Neutrophil (primary cell): Measurements from ENCODE around the gene EHBP1.

Experiments
- H3K27ac ChIP-seq: fragments of 200-600 bp; sonication (generic); 2 replicates; pipeline ENCODE4 v1.5.1; 2016; ENCODE audit warnings: mild to moderate bottlenecking, moderate library complexity
- H3K27me3 ChIP-seq: fragments of 200-600 bp; sonication (generic); 2 replicates; pipeline ENCODE4 v1.6.0; 2016; ENCODE audit warnings: mild to moderate bottlenecking
- H3K36me3 ChIP-seq: fragments of 200-600 bp; sonication (generic); 2 replicates; pipeline ENCODE4 v1.5.1; 2017
- H3K4me1 ChIP-seq, 2 experiments: fragments of 200-600 bp in 1 of 2; sonication (generic) in 1 of 2; 1 replicate in 1 of 2; 2 replicates in 1 of 2; pipeline versions ENCODE4 v1.5.1 to v1.6.1; 2013 to 2016; ENCODE audit warnings: low read depth in 1 of 2, low read length in 1 of 2, mild to moderate bottlenecking in 1 of 2, moderate library complexity in 1 of 2; ENCODE audit not compliant: control insufficient read depth in 1 of 2, insufficient read depth in 1 of 2
- H3K4me3 ChIP-seq, 2 experiments: fragments of 200-600 bp in 1 of 2; sonication (generic) in 1 of 2; 1 replicate in 1 of 2; 2 replicates in 1 of 2; pipeline ENCODE4 v1.5.1; 2013 to 2016; ENCODE audit warnings: low read depth in 1 of 2, low read length in 1 of 2, mild to moderate bottlenecking in 1 of 2, moderate library complexity in 1 of 2
- H3K9me3 ChIP-seq: fragments of 200-600 bp; sonication (generic); 2 replicates; pipeline ENCODE4 v1.5.1; 2016
- TF ChIP-seq, protein P1 (sequence below): fragments of 200-600 bp; sonication (generic); IDR thresholded peaks from 2 replicates; pipeline ENCODE4 v1.5.1; 2016; ENCODE audit warnings: antibody characterized with exemption

The EHBP1 gene

DNA sequence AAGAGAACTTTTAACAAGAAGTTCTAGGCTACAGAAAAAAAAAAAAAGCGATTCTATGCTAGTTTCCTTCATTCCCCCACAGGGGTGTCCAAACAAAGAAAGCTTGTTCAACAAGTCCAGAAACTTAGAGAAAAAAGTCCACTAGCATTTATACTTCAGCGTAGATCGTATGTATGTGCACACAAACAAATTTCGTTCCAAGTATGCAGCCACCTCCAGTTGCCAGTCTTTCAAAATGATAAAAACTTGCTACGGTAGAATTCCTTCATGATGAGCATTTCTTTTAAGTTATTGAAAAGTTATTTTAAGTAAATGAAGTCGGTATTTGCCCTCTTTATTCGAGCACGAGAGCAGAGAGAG lies 341.4 kb downstream of the EHBP1 start:
- H3K27me3 ChIP-seq, result peaks cover 86% of the 10 kb centered on the region
- H3K4me1 ChIP-seq, result peaks cover 55% of the 10 kb centered on the region in 2 experiments
- no peaks in the 10 kb centered on the region for H3K36me3 ChIP-seq
- TF ChIP-seq, protein P1, sequence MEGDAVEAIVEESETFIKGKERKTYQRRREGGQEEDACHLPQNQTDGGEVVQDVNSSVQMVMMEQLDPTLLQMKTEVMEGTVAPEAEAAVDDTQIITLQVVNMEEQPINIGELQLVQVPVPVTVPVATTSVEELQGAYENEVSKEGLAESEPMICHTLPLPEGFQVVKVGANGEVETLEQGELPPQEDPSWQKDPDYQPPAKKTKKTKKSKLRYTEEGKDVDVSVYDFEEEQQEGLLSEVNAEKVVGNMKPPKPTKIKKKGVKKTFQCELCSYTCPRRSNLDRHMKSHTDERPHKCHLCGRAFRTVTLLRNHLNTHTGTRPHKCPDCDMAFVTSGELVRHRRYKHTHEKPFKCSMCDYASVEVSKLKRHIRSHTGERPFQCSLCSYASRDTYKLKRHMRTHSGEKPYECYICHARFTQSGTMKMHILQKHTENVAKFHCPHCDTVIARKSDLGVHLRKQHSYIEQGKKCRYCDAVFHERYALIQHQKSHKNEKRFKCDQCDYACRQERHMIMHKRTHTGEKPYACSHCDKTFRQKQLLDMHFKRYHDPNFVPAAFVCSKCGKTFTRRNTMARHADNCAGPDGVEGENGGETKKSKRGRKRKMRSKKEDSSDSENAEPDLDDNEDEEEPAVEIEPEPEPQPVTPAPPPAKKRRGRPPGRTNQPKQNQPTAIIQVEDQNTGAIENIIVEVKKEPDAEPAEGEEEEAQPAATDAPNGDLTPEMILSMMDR, result no peak
- H3K4me3 ChIP-seq, result peak overlapping the region; percentile 52 to 66
- H3K27ac ChIP-seq, result no peak overlapping the region
- no peaks in the 10 kb centered on the region for H3K9me3 ChIP-seq

DNA sequence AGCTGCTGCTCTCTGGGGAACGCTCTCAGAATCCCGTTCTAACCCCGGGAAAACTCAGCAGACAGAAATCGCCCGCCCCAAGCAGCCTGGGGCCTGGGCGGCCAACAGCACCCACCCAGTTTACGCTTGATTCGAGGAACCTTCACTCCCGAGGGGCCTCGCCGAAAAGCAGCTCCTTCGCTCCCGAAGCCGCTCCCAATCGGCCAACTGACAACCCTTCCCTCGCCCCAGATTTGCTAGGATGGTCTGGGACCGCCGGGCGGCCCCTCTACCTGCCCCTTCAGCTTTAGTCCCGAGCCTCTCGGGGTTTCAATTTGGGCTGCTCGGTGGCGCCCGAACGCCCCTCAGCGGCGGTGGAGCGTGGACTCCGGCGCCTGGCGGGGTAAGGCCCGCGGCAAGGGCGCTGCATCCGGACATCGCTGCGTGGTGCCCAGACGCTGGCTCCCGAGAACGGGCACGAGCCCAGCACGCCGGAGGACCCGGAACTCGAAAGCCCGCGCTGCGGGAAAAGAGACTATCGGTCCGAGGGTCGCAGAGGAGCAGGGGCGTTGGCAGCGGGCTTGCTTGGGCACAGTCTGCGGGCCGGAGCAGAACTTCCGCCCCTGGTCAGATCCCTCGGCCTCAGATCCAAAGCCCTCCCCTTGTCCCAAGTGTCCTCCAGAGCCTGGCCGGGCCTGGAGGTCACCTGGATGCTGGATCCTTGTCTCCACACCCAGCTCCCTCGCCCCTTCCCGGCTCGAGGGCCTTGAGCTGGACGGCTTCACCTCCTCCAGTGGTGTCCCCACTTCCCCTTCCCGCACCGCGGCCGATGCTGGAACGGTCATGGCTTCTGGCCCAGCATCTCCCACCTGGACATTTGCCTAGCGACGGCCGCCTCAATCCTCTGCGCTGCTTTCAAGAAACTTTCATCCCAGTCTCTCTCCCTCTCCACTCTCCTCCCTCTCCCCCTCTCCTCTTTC lies 342.1 kb downstream of the EHBP1 start:
- TF ChIP-seq, protein P1, result no peak
- no peak overlapping the region for H3K27ac ChIP-seq
- no peaks in the 10 kb centered on the region for H3K9me3 ChIP-seq
- H3K4me1 ChIP-seq, result peaks cover 62% of the 10 kb centered on the region in 2 experiments
- H3K36me3 ChIP-seq, result no peaks in the 10 kb centered on the region
- peaks cover 93% of the 10 kb centered on the region for H3K27me3 ChIP-seq
- H3K4me3 ChIP-seq, result peak overlapping the region; percentile 52 to 66

DNA sequence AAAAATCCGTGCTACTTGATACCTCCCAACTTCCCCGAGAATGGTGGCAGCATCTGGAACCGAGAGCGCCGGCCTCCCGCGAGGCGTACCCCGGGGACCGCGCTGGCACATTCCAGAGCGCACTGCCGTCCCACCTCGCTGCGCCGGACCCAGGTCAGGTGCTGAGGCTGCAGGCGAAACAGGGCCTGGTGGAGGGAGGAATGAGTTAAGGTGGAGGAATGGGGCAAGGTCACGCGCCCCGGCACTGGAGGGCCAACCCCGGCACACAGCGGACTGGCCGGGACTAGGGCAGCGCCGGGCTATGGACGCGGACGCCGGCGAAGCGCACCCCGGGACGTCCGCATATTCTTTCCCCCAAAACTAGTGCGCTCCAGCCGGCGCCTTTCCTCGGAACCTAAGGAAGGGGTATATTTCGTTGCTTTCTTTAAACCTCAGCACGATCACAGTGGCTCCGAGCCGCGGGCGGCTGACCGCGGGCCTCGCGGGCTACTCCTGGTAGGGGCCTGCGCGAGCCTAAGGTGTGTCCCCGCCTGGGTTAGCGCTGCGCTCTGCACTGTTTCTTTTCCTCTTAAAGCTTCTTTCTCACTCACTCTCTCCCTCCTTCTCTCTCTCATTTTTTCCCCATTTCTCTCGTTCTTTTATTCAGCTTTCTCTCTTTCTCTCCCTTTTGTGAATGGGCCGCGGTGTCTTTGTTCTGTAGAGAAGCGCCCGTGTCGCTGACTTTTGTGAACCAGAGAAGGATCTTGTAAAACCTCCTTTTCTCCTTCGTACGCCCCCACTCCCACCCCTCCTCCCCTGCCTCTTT lies 343.1 kb downstream of the EHBP1 start:
- no peaks in the 10 kb centered on the region for H3K9me3 ChIP-seq
- TF ChIP-seq, protein P1, result no peak
- peaks cover 95% of the 10 kb centered on the region for H3K27me3 ChIP-seq
- peak overlapping the region; percentile 52 to 66 for H3K4me3 ChIP-seq
- peaks cover 66 to 68% of the 10 kb centered on the region in 2 experiments for H3K4me1 ChIP-seq
- H3K27ac ChIP-seq, result no peak overlapping the region
- H3K36me3 ChIP-seq, result no peaks in the 10 kb centered on the region

DNA sequence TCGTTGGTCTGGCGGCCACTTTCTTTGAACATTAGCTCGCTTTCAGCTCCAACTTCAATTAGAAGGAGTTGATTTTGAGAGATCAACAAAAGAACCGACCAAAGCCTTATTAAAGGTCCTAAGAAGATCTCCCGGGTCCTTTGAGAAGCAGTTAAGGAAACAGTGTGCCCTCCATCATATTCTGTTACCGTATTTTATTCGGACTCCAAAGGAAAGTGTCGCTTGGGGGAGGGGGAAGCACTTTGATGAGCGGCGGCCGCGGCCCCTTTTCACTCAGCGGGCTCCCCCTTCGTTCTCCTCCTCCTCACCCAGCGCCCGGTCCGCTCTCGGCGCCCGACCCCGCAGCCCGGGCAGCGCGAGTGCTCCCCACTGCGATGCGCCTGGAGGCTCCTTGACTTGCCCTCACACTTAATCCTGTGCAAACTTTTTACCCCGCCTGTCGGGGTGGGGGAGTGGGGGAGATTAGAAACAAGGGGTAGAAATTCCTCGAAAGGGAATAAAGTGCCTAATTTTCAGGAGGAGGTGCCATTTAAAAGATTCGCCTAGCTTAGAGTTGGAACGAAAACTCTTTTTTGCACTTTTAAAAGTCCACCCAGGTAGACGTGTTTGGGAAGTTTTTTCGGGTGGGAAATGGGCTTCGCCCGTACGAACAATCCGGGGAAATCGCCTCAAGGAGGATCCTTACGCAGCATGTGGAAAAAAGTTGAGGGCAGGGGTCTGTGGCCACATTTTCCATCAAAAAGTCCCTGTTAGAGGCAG lies 343.9 kb downstream of the EHBP1 start:
- TF ChIP-seq, protein P1, result no peak
- peaks cover 100% of the 10 kb centered on the region for H3K27me3 ChIP-seq
- no peaks in the 10 kb centered on the region for H3K36me3 ChIP-seq
- no peaks in the 10 kb centered on the region for H3K9me3 ChIP-seq
- peaks cover 71 to 73% of the 10 kb centered on the region in 2 experiments for H3K4me1 ChIP-seq
- H3K27ac ChIP-seq, result no peak overlapping the region
- H3K4me3 ChIP-seq, result peak overlapping the region; percentile 51 to 62

DNA sequence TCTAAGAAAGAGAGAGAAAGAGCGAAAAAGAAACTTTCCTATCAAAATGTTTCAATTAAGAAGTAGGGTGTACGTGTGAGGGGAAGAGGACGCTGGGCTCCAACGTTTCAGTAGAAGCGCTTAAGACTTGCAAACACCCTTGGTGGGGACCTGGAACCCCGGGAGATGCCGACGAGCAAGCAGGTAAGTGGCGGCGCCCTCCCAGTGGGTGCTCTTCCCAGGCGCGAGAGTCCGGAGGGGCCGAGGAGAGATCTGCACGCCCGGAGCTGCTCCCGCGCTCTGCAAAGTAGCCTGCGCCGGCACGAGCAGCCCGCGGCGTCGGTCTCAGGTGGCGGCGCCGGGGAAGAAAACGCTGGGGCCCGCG lies 344.4 kb downstream of the EHBP1 start:
- Histone ChIP-seq H3K27me3 (peaks cover 100% of the 10 kb centered on the region), H3K27ac (no peak overlapping the region), H3K4me1 (peaks cover 76 to 79% of the 10 kb centered on the region in 2 experiments), H3K4me3 (peak overlapping the region; percentile 51 to 62), H3K9me3 (no peaks in the 10 kb centered on the region), H3K36me3 (no peaks in the 10 kb centered on the region)
- TF ChIP-seq, protein P1, result no peak
